Activated naive CD4-positive, alpha-beta T cell treated with anti-CD3 and anti-CD28 coated beads, Interleukin-2, amount 10 ng/mL, durations not matched to agents 7 days and 5 days (primary cell): Measurements from ENCODE around the gene PRSS33.
A peak's percentile ranks its signal among the peaks of the same experiment; 100 is the strongest.

Source experiments
- CTCF ChIA-PET: fragments of 350-600 bp; sonication (Branson Sonifier 250); formaldehyde crosslinking; loops from one replicate; lab custom pipeline; 2021; ENCODE audit warnings: antibody characterized with exemption; lab: Charles Lee
- DNase-seq: peaks from one replicate; pipeline ENCODE4 v3.0.0-alpha.2; 2020
- H3K27ac Mint-ChIP-seq: one replicate; pipeline ENCODE4 v1.8.0; 2021; ENCODE audit warnings: mild to moderate bottlenecking, moderate library complexity, mixed read lengths
- H3K27me3 Mint-ChIP-seq: one replicate; pipeline ENCODE4 v1.8.0; 2021; ENCODE audit warnings: mild to moderate bottlenecking, mixed read lengths
- H3K36me3 Mint-ChIP-seq: one replicate; pipeline ENCODE4 v1.8.0; 2021; ENCODE audit warnings: mixed read lengths
- H3K4me1 Mint-ChIP-seq: one replicate; pipeline ENCODE4 v1.8.0; 2021; ENCODE audit warnings: mixed read lengths
- H3K4me3 Mint-ChIP-seq: one replicate; pipeline ENCODE4 v1.8.0; 2021; ENCODE audit warnings: mild to moderate bottlenecking, moderate library complexity, mixed read lengths
- H3K9me3 Mint-ChIP-seq: one replicate; pipeline ENCODE4 v1.8.0; 2021; ENCODE audit warnings: mixed read lengths

The PRSS33 gene

DNA sequence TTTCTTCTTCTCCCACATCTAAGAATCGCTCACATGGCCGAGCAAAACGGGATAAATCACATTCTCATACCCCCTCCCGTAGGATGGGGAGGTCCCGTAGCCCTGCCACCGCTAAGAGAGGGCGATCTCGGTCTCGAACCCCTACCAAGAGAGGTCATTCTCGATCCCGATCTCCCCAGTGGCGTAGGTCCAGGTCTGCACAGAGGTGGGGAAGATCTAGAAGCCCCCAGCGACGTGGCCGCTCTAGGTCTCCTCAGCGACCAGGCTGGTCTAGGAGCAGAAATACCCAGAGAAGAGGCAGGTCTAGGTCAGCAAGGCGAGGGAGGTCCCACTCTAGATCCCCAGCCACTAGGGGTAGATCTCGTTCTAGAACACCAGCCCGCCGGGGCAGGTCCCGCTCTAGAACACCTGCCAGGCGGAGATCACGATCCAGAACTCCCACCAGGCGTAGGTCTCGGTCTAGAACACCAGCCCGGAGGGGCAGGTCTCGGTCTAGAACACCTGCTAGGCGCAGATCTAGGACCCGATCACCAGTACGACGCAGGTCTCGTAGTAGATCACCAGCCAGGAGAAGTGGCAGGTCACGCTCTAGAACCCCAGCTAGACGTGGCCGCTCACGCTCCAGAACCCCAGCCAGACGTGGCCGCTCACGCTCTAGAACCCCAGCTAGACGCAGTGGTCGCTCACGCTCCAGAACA, 25.3 kb downstream of the PRSS33 start:
- no peak for DNase-seq
- Mint-ChIP-seq H3K4me1 (peaks cover 13% of the 10 kb centered on the region), H3K36me3 (peaks cover 98% of the 10 kb centered on the region), H3K27me3 (no peaks in the 10 kb centered on the region), H3K4me3 (no peak overlapping the region), H3K9me3 (no peaks in the 10 kb centered on the region), H3K27ac (no peak overlapping the region)
- CTCF ChIA-PET = interaction anchor here (2.8 kb wide), 1 partner anchor 8 kb away, joined by 8 read pairs; no protein-coding TSS in a partner anchor

DNA sequence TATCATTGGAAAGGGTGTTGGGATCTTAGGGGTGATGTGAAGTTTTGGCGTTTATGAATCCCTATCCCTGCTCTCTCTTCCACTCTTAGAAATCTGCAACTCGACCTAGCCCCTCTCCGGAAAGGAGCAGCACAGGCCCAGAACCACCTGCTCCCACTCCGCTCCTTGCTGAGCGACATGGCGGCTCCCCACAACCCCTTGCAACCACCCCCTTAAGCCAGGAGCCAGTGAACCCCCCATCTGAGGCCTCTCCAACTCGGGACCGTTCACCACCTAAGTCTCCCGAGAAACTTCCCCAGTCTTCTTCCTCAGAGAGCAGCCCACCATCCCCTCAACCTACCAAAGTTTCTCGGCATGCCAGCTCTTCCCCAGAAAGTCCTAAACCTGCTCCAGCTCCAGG, 25.9 kb downstream of the PRSS33 start:
- no peaks in the 10 kb centered on the region for H3K27me3 Mint-ChIP-seq
- no peak for DNase-seq
- no peak overlapping the region for H3K4me3 Mint-ChIP-seq
- H3K9me3 Mint-ChIP-seq = no peaks in the 10 kb centered on the region
- H3K36me3 Mint-ChIP-seq = peaks cover 98% of the 10 kb centered on the region
- CTCF ChIA-PET = no interaction called here
- peaks cover 19% of the 10 kb centered on the region for H3K4me1 Mint-ChIP-seq
- no peak overlapping the region for H3K27ac Mint-ChIP-seq

DNA sequence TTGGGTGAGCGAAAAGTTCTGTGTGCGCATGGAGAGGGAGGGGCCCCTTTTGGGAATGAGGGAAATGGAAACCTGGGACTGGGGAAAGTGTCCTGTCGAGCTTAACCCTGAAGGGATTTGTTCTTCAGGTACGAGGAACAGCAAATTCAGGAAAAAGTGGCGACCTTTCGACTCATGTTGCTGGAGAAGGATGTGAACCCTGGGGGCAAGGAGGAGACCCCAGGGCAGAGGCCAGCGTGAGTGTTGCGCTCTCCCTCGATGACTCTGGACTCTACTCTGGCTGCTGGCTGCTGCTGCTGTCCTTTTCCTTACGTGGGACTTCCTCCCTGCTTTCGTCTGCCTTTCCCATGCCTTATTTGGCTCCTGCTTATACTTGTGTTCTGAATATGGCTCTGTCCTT, 30.0 kb downstream of the PRSS33 start:
- peaks cover 44% of the 10 kb centered on the region for H3K4me1 Mint-ChIP-seq
- CTCF ChIA-PET = no interaction called here
- H3K36me3 Mint-ChIP-seq = peaks cover 86% of the 10 kb centered on the region
- H3K9me3 Mint-ChIP-seq = no peaks in the 10 kb centered on the region
- H3K27me3 Mint-ChIP-seq = peaks cover 2% of the 10 kb centered on the region
- no peak overlapping the region for H3K4me3 Mint-ChIP-seq
- peak overlapping the region; percentile 38 for H3K27ac Mint-ChIP-seq
- no peak for DNase-seq

DNA sequence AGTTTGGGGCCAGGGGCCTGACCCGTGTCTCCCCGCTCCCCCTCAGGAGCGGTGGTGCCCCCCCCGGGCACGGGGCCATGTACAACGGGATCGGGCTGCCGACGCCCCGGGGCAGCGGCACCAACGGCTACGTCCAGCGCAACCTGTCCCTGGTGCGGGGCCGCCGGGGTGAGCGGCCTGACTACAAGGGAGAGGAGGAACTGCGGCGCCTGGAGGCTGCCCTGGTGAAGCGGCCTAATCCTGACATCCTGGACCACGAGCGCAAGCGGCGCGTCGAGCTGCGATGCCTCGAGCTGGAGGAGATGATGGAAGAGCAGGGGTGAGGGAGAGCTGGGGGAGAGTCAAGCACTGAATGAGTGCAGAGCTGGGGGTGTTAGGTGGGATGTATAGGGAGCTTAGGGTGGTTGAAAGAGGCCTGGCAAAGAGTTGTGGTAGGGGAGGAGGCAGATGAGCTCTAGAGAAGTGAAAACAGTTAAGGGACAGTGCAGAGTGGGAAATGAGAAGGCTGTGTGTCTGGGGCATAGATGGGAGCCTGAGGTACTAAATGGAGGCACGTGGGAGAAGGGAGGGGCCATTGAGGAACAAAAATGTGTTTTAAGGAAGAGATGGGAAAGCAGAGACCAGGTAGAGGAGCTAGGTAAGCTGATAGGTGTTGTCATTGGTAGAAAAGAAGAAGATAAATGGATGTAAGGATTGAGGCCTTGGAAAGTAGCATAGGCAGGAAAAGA, 30.9 kb downstream of the PRSS33 start:
- peaks cover 51% of the 10 kb centered on the region for H3K4me1 Mint-ChIP-seq
- DNase-seq = no peak
- CTCF ChIA-PET = interaction anchor here (0.7 kb wide), 1 partner anchor 30 kb away, joined by 3 read pairs; no protein-coding TSS in a partner anchor
- no peak overlapping the region for H3K4me3 Mint-ChIP-seq
- peaks cover 77% of the 10 kb centered on the region for H3K36me3 Mint-ChIP-seq
- no peak overlapping the region for H3K27ac Mint-ChIP-seq
- H3K27me3 Mint-ChIP-seq = peaks cover 5% of the 10 kb centered on the region
- no peaks in the 10 kb centered on the region for H3K9me3 Mint-ChIP-seq

DNA sequence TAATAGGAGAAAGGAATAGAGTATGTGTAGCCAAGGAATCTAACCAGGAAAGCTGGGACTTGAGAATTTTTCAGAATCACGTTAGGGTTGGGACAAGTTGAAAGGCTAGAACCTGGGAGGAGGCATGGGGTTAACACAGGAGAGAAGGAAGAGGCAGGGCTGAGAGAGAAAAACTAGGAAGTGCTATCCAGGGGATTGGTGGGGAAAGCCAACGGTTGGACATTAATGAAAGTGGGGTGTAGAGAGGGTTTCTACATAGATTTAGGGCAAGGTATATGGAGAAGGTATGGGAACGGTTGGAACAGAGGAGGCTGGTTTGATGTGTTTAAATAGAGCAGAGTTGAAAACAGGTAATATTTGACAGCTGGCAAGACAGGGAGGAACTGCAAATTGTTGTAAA, 32.2 kb downstream of the PRSS33 start:
- Mint-ChIP-seq H3K4me1 (peaks cover 62% of the 10 kb centered on the region), H3K27ac (no peak overlapping the region), H3K27me3 (peaks cover 5% of the 10 kb centered on the region), H3K9me3 (no peaks in the 10 kb centered on the region), H3K36me3 (peaks cover 74% of the 10 kb centered on the region), H3K4me3 (peak overlapping the region; percentile 79)
- no peak for DNase-seq
- CTCF ChIA-PET = no interaction called here

DNA sequence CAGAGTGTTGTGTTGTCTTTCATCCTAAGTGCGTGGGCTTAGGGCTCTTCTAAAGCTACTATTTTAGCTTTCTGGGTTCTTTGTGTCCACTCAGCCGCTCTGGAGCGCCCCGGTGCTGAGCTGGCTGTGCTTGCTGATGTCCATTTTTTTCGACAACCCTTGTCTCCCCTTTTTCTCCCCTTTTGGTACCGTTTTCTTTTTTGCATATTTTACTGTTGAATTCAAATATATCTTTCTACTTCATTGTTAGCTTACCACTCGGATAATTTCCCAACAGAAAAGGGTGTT, 33.7 kb downstream of the PRSS33 start:
- H3K27ac Mint-ChIP-seq = peak overlapping the region; percentile 96
- peaks cover 64% of the 10 kb centered on the region for H3K36me3 Mint-ChIP-seq
- CTCF ChIA-PET = interaction anchor here (1.1 to 1.3 kb wide), 2 partner anchors 10 to 24 kb away, joined by 3 to 8 read pairs; no protein-coding TSS in a partner anchor
- peaks cover 5% of the 10 kb centered on the region for H3K27me3 Mint-ChIP-seq
- H3K4me1 Mint-ChIP-seq = peaks cover 65% of the 10 kb centered on the region
- H3K9me3 Mint-ChIP-seq = no peaks in the 10 kb centered on the region
- no peak for DNase-seq
- H3K4me3 Mint-ChIP-seq = peak overlapping the region; percentile 79

DNA sequence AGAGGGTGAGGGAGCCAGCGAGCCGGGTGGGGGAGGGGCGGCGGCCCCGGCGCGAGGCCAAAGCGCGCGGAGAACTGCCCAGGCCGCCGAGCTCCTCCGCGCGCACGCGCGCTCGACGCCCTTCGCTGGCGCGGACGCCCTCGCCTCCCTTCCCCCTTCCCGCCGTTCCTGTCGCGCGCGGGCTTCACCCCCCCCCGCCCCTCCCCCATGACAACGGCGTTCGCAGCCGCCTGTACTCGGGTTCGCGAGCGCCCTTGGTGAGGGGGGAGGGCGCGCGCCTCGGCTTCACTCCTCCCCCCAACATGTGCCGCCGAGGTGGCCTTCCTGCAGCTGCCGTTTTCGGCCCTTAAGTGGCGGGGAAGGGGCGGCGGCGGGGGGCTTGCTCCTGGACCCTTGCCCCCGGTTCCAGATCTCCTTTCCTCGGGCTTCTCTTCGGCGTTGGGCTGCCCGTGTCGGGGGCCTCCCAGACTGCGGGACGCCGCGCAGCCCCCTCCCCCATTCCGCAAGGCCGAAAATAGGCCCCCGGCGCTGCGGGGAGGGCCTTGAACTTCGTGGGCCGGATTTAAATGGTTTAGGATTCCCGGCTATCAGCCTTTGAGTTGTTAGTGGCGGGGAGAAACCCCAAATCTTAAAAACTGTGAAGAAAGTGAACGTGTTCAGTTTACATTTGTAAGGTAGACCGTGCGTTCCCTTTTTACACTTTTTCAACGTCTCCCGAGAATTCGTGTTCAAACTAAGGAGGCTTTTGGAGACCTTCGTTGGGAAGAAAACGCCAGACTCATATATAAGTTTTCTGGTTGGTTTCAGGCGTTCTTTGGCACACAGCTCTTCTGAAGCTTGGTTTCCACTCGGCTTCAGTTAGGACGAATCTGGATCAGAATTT, 34.3 kb downstream of the PRSS33 start:
- peak overlapping the region; percentile 99 for H3K27ac Mint-ChIP-seq
- peak; percentile 73 for DNase-seq
- peaks cover 58% of the 10 kb centered on the region for H3K36me3 Mint-ChIP-seq
- H3K27me3 Mint-ChIP-seq = peaks cover 5% of the 10 kb centered on the region
- CTCF ChIA-PET = interaction anchor here (1.1 to 1.3 kb wide), 2 partner anchors 10 to 25 kb away, joined by 3 to 8 read pairs; no protein-coding TSS in a partner anchor
- peak overlapping the region; percentile 92 for H3K4me3 Mint-ChIP-seq
- H3K4me1 Mint-ChIP-seq = peaks cover 64% of the 10 kb centered on the region
- H3K9me3 Mint-ChIP-seq = no peaks in the 10 kb centered on the region

DNA sequence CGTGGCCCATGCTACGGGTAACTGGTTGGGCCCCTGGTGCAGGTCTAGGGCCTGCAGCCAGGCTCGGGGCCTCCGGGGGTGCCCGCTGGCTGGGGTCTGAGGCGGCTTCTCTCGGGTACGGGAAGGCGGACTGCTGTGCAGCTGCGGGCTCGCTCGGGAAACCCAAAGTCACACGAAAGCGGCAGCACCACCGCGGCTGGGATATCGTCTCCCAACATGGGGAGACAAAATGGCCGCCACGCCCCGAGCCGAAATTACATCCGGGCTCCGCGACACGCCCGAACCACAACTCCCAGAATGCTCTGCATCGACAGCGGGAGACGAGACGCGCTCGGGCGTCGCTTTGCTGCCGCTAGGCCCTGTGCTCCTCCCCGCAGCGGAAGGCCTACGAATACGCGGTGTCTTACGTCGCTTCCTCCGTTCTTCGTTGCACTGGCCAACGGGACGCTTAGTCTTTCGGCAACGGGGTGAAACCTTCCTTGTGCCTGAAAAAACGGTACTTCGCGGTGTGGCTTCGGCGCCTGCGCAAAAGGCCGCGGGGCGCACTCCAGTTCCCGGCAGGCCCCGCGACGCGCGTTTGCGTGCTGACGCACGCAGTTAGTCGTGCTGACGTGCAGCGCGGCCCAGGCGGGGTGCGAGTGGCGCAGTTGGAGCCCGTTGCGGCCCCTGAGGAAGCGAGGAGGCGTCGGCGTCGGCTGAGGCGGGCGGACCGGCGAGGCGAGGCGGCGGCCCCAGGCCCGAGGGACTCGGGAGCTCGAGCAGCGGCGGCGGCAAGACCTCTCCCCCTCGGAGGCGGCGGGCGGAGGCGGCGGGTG, 35.1 kb downstream of the PRSS33 start, which contains the start of gene SRRM2:
Gene SRRM2 (plus strand): TSS at position 604 of the 815 bp plus-strand sequence. CDS start 3,727 bp downstream, outside the sequence.
- peak; percentile 97 for DNase-seq
- CTCF ChIA-PET = interaction anchor here (0.6 kb wide), 1 partner anchor 28 kb away, joined by 3 read pairs; no protein-coding TSS in a partner anchor
- Mint-ChIP-seq H3K4me1 (peaks cover 61% of the 10 kb centered on the region), H3K36me3 (peaks cover 50% of the 10 kb centered on the region), H3K27me3 (peaks cover 5% of the 10 kb centered on the region), H3K9me3 (no peaks in the 10 kb centered on the region), H3K27ac (peak within 1 kb of the TSS; percentile 99), H3K4me3 (peak within 1 kb of the TSS; percentile 92)

DNA sequence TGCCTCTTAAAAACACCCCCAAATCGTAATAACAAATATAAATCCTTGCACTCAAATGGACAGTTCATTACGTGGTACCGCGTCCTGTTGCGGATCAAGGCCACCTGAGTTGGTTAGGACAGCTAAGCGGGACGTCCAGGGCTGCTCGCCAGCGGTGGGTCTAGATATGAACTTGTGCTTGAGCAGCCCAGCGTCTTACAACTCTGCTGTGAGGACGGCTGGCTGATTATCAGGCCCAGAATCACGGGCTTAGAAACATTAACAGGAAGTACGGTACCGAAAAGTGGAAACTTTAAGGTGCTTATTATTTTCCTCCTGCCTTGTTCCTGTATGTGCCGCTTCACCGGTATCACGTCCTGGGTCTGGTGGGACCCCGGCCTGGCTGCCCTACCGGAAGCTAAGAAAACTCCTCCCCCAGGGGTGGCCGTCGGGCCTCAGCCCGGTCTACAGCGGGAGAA, 35.8 kb downstream of the PRSS33 start:
- Mint-ChIP-seq H3K9me3 (no peaks in the 10 kb centered on the region), H3K36me3 (peaks cover 44% of the 10 kb centered on the region), H3K4me1 (peaks cover 55% of the 10 kb centered on the region), H3K27ac (peak overlapping the region; percentile 99), H3K4me3 (peak overlapping the region; percentile 92), H3K27me3 (peaks cover 5% of the 10 kb centered on the region)
- CTCF ChIA-PET = interaction anchor here (0.6 kb wide), 1 partner anchor 28 kb away, joined by 3 read pairs; no protein-coding TSS in a partner anchor
- DNase-seq = no peak

DNA sequence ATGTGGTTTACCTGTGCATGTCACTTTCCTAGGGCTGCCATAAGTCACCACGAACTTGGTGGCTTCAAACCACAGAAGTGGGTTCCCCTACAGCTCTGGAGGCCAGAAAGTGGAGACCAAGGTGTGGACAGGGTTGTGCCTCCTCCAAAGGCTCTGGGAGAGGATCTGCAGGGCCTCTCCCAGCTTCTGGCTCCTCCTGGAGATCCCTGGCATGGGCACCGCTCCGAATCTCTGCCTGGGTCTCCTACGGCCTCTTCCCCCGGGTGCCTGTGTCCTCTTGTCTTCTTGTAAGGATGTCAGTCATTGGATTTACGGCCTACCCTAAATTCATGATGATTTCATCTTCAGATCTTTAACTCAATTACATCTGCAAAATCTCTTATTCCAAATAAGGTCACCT, 37.4 kb downstream of the PRSS33 start:
- Mint-ChIP-seq H3K9me3 (no peaks in the 10 kb centered on the region), H3K4me1 (peaks cover 41% of the 10 kb centered on the region), H3K27ac (peak overlapping the region; percentile 99), H3K36me3 (peaks cover 30% of the 10 kb centered on the region), H3K4me3 (no peak overlapping the region), H3K27me3 (peaks cover 17% of the 10 kb centered on the region)
- DNase-seq = no peak
- CTCF ChIA-PET = no interaction called here

DNA sequence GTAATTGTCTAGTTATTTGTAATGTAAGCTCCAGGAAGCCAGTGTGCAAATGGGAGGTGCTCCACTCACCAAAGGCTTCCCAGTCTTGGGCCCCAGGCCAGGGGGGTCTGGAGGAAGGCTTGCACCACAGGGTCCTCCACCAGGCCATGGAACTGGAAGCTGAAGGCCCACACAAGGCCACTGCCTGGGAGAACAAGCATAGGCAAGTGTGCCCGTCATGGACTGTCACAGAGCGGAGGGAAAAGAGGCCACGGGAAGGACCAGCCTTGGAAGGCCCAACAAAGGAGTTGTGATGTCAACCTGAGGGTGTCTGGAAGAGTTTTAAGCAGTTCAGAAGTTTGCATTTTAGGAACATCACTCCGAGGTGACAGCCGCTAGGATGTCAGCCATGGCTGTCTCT, 37.9 kb downstream of the PRSS33 start:
- H3K4me3 Mint-ChIP-seq = no peak overlapping the region
- no peaks in the 10 kb centered on the region for H3K9me3 Mint-ChIP-seq
- peaks cover 21% of the 10 kb centered on the region for H3K27me3 Mint-ChIP-seq
- H3K4me1 Mint-ChIP-seq = peaks cover 36% of the 10 kb centered on the region
- no peak overlapping the region for H3K27ac Mint-ChIP-seq
- CTCF ChIA-PET = no interaction called here
- no peak for DNase-seq
- peaks cover 25% of the 10 kb centered on the region for H3K36me3 Mint-ChIP-seq

DNA sequence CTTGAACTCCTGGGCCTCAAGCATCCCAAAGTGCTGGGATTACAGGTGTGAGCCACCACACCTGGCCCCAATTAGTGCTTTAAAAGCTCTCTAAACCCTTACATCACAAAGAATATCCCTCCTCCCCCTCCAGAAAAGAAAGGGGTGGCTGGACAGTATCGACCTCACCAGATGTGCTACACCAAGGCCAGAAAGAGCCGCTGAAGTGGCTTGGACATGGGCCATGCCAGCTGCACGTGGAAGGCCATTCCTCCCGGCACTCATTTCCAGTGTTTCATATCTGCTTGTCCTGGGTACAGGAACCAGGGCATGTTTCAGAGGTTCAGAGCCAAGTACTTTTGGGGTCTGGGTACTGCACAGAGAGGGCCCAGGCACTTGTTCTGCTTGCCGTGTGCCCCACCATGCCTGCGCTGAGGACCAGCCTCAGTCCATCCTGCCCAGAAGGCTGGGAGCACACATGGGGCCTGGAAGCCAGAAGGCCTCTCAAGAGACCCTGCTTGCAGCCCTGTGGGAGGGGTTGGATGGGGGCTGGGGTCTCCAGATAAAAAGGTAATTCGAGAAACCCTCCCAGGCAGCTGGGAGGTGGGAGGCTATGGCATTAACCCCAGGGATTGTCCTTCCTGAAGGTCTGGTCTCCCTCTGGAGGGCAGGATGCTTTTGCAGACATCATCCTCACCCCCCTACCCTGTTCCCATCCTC, 38.5 kb downstream of the PRSS33 start:
- CTCF ChIA-PET = no interaction called here
- Mint-ChIP-seq H3K27ac (no peak overlapping the region), H3K4me1 (peaks cover 31% of the 10 kb centered on the region), H3K27me3 (peaks cover 25% of the 10 kb centered on the region), H3K4me3 (no peak overlapping the region), H3K36me3 (peaks cover 20% of the 10 kb centered on the region), H3K9me3 (no peaks in the 10 kb centered on the region)
- no peak for DNase-seq

DNA sequence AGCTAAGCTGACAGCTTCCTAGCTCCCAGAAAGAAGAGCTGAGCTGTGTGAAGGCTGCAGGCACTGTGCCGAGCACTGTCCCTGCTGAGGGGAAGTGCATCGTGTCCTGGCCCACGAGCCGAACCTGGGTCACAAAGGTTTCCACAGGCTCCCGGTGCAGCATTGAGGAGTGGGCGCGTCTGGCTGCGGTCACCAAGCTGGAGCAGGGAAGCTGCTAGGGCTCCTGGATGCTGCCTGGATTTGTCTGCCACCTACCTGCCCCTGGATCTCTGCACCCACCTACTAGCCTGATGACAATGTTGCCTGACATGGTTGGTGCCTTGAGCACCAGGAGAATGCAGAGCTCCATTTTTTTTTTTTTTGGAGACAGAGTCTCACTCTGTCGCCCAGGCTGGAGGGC, 41.4 kb downstream of the PRSS33 start:
- peaks cover 17% of the 10 kb centered on the region for H3K4me1 Mint-ChIP-seq
- CTCF ChIA-PET = no interaction called here
- no peak overlapping the region for H3K4me3 Mint-ChIP-seq
- peaks cover 8% of the 10 kb centered on the region for H3K36me3 Mint-ChIP-seq
- no peak overlapping the region for H3K27ac Mint-ChIP-seq
- H3K27me3 Mint-ChIP-seq = peaks cover 23% of the 10 kb centered on the region
- H3K9me3 Mint-ChIP-seq = no peaks in the 10 kb centered on the region
- no peak for DNase-seq
